HUES48 (cell line): ENCODE data around the gene PTH1R.
A peak's percentile ranks its signal among the peaks of the same experiment; 100 is the strongest.

Experiments used
- H3K27ac ChIP-seq: one replicate; pipeline ENCODE4 v1.7.0; 2013; ENCODE audit warnings: low read depth, low read length, inconsistent platforms
- H3K27me3 ChIP-seq: 2 replicates; pipeline ENCODE4 v1.6.1; 2013; ENCODE audit warnings: mild to moderate bottlenecking, low read length; ENCODE audit not compliant: control insufficient read depth, insufficient read depth
- H3K36me3 ChIP-seq: 2 replicates; pipeline ENCODE4 v1.6.1; 2013; ENCODE audit warnings: low read length; ENCODE audit not compliant: control insufficient read depth, insufficient read depth
- H3K4me1 ChIP-seq: 2 replicates; pipeline ENCODE4 v1.6.1; 2013; ENCODE audit warnings: mild to moderate bottlenecking, low read length; ENCODE audit not compliant: control insufficient read depth, insufficient read depth
- H3K4me3 ChIP-seq: 2 replicates; pipeline ENCODE4 v1.5.1; 2013; ENCODE audit warnings: mild to moderate bottlenecking, low read depth, low read length
- H3K9ac ChIP-seq: 2 replicates; pipeline ENCODE4 v1.6.1; 2013; ENCODE audit warnings: mild to moderate bottlenecking, low read depth, low read length, moderate library complexity
- H3K9me3 ChIP-seq: 2 replicates; pipeline ENCODE4 v1.6.1; 2013; ENCODE audit warnings: low read length; ENCODE audit not compliant: control insufficient read depth, insufficient read depth

PTH1R gene

DNA sequence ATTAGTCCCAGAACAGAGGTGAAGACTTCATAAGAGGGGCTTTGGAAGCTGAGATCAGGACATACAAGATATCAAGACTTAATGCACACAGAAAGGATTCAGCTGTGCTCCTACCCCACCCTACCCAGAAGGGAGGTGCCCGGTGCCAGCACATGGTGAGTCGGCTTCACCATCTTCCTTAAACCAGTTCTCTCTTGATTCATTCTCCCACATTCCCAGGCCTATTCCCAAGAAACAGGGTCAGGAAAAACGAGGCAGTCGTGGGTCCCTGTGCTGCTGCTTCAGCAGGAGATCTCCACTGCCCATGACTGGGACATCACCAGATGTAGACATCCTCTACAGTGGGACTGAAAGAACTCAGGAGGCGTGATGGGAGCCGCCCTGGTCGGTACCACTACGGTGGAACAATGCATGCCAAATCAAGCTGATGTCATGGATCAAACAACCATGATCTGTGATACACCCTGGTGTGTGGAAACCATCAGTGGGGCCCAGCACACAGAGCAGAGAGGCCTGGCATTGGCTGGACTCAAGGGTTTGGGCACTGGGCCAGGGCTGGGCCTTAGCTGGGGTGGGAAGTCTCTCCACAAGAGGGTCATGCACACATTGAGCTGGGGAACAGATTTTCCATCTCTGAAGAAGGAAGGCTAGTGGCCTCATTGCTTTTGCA is 57.1 kb downstream of the PTH1R start:
- Histone ChIP-seq H3K9ac (no peak overlapping the region), H3K27me3 (no peaks in the 10 kb centered on the region), H3K9me3 (no peaks in the 10 kb centered on the region), H3K27ac (peak overlapping the region; percentile 83), H3K4me1 (peaks cover 20% of the 10 kb centered on the region), H3K4me3 (no peak overlapping the region), H3K36me3 (peaks cover 40% of the 10 kb centered on the region)

- peaks cover 20% of the 10 kb centered on the region for H3K4me1 ChIP-seq
- peak overlapping the region; percentile 83 for H3K27ac ChIP-seq
Observed at GRCh38 chr3:46935168-46935858, 57.8 kb downstream of the PTH1R start.

DNA sequence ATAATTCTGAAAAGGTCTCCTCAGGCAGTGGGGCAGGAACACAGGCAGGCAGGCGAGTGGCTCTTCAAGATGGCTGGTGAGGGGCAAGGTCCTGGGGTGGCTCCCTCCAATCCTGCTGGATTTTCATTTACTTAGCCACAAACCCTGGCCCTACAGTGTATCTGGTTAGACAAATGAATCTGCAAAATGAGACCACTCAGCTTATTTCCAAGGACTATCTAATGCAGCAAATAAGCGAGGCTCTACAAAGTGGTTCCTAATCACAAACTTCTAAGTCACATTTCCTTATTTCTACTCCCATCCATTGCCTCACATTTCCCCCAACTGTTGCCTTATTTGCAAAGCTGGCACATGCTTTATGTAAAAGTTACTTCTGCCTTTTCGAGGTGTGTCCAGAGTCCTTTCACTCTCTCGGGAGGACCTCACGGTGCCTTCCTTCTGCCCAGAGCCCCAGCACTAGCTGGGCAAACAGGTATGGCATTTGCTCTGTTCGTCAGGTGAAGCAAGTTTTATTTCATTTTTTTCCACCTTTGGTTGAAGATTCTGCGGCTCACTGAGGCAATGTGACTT is 58.6 kb downstream of the PTH1R start:
- no peaks in the 10 kb centered on the region for H3K9me3 ChIP-seq
- H3K27ac ChIP-seq: peak overlapping the region; percentile 83
- H3K27me3 ChIP-seq: no peaks in the 10 kb centered on the region
- peaks cover 55% of the 10 kb centered on the region for H3K36me3 ChIP-seq
- H3K9ac ChIP-seq: no peak overlapping the region
- H3K4me3 ChIP-seq: no peak overlapping the region
- H3K4me1 ChIP-seq: peaks cover 20% of the 10 kb centered on the region

More at GRCh38 chr3:46935168-46935858, 57.8 kb downstream of the PTH1R start:
- H3K9ac ChIP-seq: no peak overlapping the region
- H3K9me3 ChIP-seq: no peaks in the 10 kb centered on the region
- no peak overlapping the region for H3K4me3 ChIP-seq
- H3K27me3 ChIP-seq: no peaks in the 10 kb centered on the region
- H3K36me3 ChIP-seq: peaks cover 47% of the 10 kb centered on the region

DNA sequence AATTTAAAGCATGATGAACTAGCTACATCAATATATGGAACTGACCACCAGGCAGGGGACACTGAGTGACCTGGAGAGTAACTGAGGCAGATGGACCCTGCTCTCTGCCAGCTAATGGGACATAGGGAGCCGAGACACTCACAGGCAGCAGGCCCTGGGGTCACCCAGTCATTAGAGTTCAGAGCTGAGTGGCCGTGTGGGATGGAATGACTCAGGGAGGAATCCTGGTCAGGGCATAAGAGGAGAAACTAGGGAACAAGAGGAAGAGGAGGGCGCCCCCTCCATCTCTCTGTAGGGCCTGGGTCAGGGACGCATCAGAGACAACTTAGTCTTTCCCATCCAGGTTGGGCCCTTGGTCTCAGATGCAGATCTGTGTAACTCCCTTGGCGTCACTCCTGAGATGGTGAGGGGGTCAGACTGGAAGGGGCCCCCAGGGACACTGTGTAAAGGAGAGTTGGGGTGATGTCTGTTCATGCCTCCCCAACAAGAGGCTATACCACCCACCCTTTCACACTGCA is 59.3 kb downstream of the PTH1R start:
- Histone ChIP-seq H3K4me1 (peaks cover 18% of the 10 kb centered on the region), H3K27ac (no peak overlapping the region), H3K4me3 (no peak overlapping the region), H3K36me3 (peaks cover 57% of the 10 kb centered on the region), H3K27me3 (no peaks in the 10 kb centered on the region), H3K9ac (no peak overlapping the region), H3K9me3 (no peaks in the 10 kb centered on the region)

DNA sequence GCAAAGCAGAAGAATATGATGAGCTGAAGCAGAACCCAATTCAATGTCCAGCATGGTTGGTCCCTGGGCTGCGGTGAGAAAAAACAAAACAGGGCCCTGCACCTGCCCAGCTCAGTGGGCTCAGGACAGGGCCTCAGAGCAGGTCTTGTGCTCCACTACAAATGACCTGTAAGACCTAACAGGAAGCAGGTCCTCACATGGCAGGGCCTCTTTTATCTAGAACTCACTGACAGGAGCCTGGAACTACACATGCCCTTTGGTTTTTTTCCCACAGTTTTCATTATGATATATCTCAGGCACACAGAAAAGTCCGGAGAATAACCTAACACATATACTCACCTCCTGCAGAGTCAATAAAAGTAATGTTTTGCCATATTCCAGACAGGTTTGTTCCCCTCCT is 60.6 kb downstream of the PTH1R start:
- no peaks in the 10 kb centered on the region for H3K9me3 ChIP-seq
- H3K27ac ChIP-seq: no peak overlapping the region
- no peaks in the 10 kb centered on the region for H3K27me3 ChIP-seq
- peaks cover 60% of the 10 kb centered on the region for H3K36me3 ChIP-seq
- no peak overlapping the region for H3K9ac ChIP-seq
- no peak overlapping the region for H3K4me3 ChIP-seq
- H3K4me1 ChIP-seq: peaks cover 18% of the 10 kb centered on the region

- Histone ChIP-seq H3K27ac (no peak overlapping the region), H3K4me1 (peaks cover 27% of the 10 kb centered on the region), H3K9ac (no peak overlapping the region), H3K27me3 (no peaks in the 10 kb centered on the region), H3K4me3 (no peak overlapping the region), H3K9me3 (no peaks in the 10 kb centered on the region), H3K36me3 (peaks cover 57% of the 10 kb centered on the region)
Observed at GRCh38 chr3:46939578-46940445, 62.3 kb downstream of the PTH1R start.

- Histone ChIP-seq H3K9me3 (no peaks in the 10 kb centered on the region), H3K9ac (no peak overlapping the region), H3K36me3 (peaks cover 37% of the 10 kb centered on the region), H3K27ac (no peak overlapping the region), H3K27me3 (no peaks in the 10 kb centered on the region), H3K4me3 (no peak overlapping the region), H3K4me1 (peaks cover 18% of the 10 kb centered on the region)
Observed at GRCh38 chr3:46942076-46942475, 64.6 kb downstream of the PTH1R start.

GRCh38 chr3:46942481-46943236 is 65.1 kb downstream of the PTH1R start:
- peaks cover 18% of the 10 kb centered on the region for H3K4me1 ChIP-seq
- H3K9ac ChIP-seq: no peak overlapping the region
- no peak overlapping the region for H3K4me3 ChIP-seq
- H3K9me3 ChIP-seq: no peaks in the 10 kb centered on the region
- peaks cover 37% of the 10 kb centered on the region for H3K36me3 ChIP-seq
- no peak overlapping the region for H3K27ac ChIP-seq
- no peaks in the 10 kb centered on the region for H3K27me3 ChIP-seq

DNA sequence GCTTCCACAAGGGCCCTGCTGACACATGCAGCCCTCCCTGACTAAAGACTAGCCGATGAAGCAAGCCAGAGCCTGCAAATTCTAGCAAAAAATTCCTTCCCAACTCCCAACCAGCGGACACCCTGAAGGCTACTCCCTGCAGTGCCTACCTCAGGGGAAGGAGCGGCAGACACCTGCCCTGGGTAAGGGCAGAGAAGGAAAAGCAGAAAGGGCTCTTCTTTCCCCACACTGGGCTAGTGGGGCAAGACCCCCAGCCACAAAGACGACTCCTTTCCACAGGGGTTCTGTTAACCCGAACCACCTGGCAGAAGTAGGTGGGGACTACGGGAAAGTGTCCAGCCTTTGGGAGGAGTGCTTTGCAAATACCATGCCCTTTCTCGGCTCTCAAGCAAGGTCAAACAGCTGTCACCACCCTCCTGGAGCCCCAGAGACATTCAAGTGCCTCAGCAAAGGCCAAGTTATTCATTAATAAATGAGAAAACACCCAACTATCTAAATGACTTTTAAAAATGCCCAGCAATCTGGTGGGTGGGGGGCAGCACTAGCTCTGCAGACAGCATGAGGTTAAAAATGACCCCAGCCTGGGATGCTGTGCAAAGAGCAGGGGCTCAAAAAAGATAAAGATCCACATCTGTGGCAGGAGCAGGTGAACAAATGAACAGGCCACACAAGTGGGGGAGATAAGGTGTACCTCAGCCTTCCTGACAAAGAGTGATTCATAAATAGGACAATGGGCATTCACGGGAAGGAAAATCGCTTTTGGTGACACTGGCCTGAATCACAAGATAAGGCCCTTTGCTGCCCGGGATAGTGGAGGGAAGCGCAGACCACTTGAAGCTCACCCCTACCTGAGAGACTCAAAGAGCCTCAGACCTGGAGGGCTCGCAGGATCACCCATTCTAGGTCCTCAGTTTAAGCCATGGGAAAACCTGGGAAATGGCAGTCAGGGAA is 66.0 kb downstream of the PTH1R start:
- Histone ChIP-seq H3K4me1 (peaks cover 18% of the 10 kb centered on the region), H3K36me3 (peaks cover 29% of the 10 kb centered on the region), H3K27me3 (no peaks in the 10 kb centered on the region), H3K9ac (0 out of 2 replicates have a peak overlapping the region, but pooled peaks have one; percentile 28), H3K9me3 (no peaks in the 10 kb centered on the region), H3K27ac (peak overlapping the region; percentile 39), H3K4me3 (no peak overlapping the region)
